NT2/D1 (cell line): Measurements from ENCODE around the gene ZSWIM4.

Experiments used
- SUZ12 ChIP-seq: IDR thresholded peaks from 2 replicates; pipeline ENCODE4 v1.6.1; 2011; ENCODE audit not compliant: insufficient read length, insufficient read depth; ENCODE audit errors: extremely low read depth
- YY1 ChIP-seq: IDR thresholded peaks from 2 replicates; pipeline ENCODE4 v1.6.1; 2011; ENCODE audit not compliant: insufficient read length, insufficient read depth
- ZNF274 ChIP-seq: IDR thresholded peaks from 2 replicates; pipeline ENCODE4 v1.6.1; 2011; ENCODE audit warnings: mild to moderate bottlenecking, low read depth, low read length

DNA sequence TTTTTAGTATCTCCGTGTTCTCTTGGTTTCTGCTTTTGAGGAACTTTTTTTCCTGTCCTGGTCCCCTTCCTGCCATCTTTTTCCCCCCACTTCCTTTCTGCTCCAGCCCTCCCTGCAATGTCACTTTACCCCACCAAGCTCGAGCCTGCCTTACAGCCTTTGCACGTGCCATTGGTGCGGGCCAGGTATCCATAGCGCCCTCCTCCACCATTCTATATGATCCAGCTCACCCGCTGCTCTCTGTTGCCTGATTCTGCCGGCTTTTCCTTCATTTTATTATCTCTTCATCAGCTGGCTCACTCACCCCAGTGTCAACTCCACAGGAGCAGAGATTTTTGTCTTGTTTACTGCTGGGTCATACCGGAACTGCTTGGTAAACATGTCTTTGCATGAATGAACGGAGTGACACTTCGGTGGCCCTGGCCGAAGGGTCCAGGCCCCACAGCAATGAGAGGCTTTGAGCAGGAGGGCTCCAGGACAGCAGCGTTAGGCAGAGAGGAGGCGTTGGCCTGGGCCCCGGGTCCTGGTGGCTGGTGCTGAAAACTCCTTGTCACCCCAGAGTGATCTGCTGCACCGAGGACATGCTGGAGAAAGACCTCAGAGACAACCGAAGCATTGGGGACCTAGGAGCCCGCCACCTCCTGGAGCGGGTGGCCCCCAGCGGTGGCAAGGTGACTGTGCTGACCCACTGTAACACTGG, 29.7 kb upstream of the ZSWIM4 start:
- TF ChIP-seq YY1 = no peak
- TF ChIP-seq ZNF274 = no peak
- TF ChIP-seq SUZ12 = no peak
